Omental fat pad (tissue), 4 donors: Measurements from ENCODE around the gene PRSS1. TPM values are rescaled to one million over a fixed set of nuclear protein-coding genes. Genes with fewer than 3 reads are reported as not detected.

Experiments
- ATAC-seq: fragments of 150-250 bp; one replicate; pipeline ENCODE4 v1.9.1; 2016; ENCODE audit warnings: mild to moderate bottlenecking, moderate library complexity; ENCODE audit not compliant: low FRiP score
- DNase-seq: peaks from one replicate; pipeline ENCODE4 v3.0.0-alpha.2; 2019; ENCODE audit warnings: low spot score
- CTCF ChIP-seq, 3 donors: fragments of 450-650 bp; IDR thresholded peaks; one replicate each; pipeline ENCODE4 v1.5.1; 2016 to 2017; ENCODE audit warnings: antibody characterized with exemption in 3 of 3, mild to moderate bottlenecking in 3 of 3, moderate library complexity in 2 of 3
- total RNA-seq, 4 donors: library from RNA; depleted of rRNA; stranded (reverse); fragments of >200 nt; gene quantifications; one replicate each; pipeline ENCODE4 v1.1.0, GENCODE V29; 2016

Gene PRSS1
- total RNA-seq, 4 donors from 2014 or later = not detected

DNA sequence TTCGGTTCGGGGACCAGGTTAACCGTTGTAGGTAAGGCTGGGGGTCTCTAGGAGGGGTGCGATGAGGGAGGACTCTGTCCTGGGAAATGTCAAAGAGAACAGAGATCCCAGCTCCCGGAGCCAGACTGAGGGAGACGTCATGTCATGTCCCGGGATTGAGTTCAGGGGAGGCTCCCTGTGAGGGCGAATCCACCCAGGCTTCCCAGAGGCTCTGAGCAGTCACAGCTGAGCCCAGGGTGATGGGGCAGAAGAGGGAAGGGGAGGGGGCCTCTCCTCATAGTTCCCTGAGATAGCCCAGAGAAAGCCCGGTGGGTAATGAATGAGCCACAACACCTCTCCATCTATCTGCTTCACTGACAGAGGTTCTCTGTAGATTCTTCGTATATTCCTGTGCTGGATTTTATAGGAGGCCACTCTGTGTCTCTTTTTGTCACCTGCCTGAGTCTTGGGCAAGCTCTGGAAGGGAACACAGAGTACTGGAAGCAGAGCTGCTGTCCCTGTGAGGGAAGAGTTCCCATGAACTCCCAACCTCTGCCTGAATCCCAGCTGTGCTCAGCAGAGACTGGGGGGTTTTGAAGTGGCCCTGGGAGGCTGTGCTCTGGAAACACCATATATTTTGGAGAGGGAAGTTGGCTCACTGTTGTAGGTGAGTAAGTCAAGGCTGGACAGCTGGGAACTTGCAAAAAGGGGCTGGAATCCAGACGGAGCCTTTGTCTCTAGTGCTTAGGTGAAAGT, 37.9 kb downstream of the PRSS1 start:
- DNase-seq = no peak
- no peak for TF ChIP-seq CTCF (IDR thresholded peaks at IDR 0.05)
- no peak for ATAC-seq

GRCh38 chr7:142787783-142788182, 38.5 kb downstream of the PRSS1 start:
- TF ChIP-seq CTCF (IDR thresholded peaks at IDR 0.05) = no peak
- ATAC-seq (no peak), DNase-seq (no peak)

GRCh38 chr7:142788303-142789289, 39.3 kb downstream of the PRSS1 start:
- ATAC-seq = no peak
- DNase-seq = no peak
- TF ChIP-seq CTCF (IDR thresholded peaks at IDR 0.05) = no peak

DNA sequence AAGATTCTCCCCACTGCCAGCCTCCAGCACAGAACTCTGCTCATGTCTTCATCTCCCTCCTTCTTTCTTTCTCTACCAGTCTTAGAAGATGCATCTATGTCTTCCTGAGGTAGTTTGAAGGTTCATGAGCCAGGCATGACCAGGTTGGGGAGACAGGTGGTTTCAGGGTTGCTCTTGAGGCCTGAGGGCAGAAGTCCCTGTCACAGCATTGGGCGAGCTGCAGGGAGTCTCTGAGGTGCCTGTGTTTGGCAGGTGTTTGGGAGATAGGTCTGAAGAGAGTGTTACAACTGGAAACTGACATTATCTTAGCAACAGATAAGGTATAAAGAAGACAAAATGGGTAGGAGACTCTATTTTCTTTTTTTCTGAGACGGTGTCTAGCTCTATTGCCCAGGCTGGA, 40.2 kb downstream of the PRSS1 start:
- ATAC-seq (no peak), DNase-seq (no peak)
- TF ChIP-seq CTCF (IDR thresholded peaks at IDR 0.05) = no peak

DNA sequence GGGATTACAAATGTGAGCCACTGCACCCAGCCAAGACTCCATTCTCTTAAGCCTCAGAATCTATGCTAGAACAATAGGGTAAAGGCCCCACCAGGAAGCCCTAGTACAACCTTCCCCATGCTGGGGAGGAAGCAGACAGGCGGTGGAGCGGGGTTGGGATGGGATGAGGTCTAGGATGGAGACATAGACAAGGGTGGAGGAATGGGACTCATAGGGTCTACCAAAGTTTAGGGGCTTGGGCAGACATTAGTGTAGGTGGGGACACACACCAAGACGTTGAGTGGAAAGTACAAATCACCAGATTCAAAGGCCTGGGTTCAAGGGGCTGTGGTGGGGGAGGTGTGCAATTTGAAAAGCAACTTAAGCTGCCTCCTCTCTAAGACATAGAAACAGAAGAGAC, 40.8 kb downstream of the PRSS1 start:
- no peak for TF ChIP-seq CTCF (IDR thresholded peaks at IDR 0.05)
- DNase-seq (no peak), ATAC-seq (no peak)

DNA sequence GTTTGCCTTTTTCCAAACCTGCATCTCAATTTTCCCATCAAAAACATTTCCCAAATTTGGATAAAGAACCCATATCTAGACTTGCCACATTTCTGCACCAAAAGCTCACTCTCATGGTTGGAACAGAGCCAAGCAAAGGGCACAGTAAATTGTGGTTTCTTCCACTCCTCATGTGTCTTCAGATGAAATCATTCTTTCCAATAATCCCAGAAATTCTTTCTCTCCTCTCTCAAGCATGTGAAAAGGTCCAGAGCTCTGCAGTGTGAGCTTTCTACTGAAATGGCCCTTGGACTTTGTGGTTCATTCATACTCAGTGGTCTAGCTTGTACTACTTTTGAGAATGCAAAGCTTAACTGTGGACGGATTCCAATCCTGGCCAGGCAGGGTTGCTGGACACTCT, 41.3 kb downstream of the PRSS1 start:
- no peak for TF ChIP-seq CTCF (IDR thresholded peaks at IDR 0.05)
- DNase-seq (no peak), ATAC-seq (no peak)
